GM21529 (cell line): ENCODE measurements around the gene ZBBX.
A peak's percentile ranks its signal among the peaks of the same experiment; 100 is the strongest.
"Not testable (repeated sequence)": the region's sequence is repeated elsewhere in the genome, so short reads cannot be mapped to it uniquely, and the experiment has no call there.

Source experiments
- ATAC-seq: cut with Tn5 transposase; IDR thresholded peaks from one replicate; pipeline ENCODE4 v1.9.1; 2021; ENCODE audit not compliant: unreplicated experiment

Gene ZBBX, protein sequence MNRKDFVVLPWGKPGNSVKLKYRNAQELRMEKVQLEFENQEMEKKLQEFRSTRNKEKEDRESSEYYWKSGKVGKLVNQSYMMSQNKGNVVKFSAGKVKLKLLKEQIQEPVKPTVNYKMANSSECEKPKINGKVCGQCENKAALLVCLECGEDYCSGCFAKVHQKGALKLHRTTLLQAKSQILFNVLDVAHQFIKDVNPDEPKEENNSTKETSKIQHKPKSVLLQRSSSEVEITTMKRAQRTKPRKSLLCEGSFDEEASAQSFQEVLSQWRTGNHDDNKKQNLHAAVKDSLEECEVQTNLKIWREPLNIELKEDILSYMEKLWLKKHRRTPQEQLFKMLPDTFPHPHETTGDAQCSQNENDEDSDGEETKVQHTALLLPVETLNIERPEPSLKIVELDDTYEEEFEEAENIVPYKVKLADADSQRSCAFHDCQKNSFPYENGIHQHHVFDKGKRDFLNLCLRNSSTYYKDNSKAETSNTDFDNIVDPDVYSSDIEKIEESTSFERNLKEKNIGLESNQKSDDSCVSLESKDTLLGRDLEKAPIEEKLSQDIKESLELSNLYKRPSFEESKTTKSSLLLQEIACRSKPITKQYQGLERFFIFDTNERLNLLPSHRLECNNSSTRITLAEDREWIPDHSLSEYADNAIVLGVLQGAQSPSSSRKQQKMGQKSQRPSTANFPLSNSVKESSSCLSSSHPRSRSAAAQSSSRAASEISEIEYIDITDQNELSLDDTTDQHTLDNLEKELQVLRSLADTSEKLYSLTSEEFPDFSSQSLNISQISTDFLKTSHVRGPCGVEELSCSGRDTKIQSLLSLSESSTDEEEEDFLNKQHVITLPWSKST

DNA sequence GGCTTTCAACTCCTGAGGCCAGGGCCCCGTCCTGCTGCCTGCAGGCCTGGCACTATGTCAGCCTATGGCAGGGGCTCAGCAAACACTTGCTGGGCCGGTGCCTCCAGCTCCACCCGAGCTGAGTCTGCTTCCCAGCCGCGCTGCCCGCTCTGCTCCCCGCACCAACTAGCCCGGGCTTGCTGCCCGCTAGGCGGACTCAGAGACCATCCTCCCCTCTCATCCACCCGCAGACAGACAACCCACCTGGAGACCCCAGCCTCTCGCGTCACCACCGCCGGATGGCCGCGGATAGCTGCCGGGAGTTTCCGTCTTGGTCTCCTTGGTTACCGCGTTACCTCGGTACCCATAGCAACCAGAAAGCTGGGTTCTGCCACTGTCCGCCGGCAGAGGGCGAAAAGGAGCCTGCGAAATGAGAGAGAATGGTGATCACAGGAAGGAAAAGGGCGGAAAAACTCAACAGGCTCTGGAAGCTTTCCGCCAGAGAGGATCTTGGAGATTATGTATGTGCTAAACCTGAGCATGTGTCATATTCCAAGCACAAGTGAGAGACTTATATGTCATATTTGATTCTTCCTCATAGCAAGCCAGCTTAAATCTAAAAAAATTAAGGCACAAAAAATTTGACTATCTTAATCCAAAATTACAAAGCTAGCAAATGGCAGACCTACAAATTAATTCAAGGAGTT is at the start of gene ZBBX:
Gene ZBBX (minus strand): TSS at position 294 of the 686 bp plus-strand sequence. CDS start 7,396 bp downstream, outside the sequence.
- peak; percentile 100 for ATAC-seq

DNA sequence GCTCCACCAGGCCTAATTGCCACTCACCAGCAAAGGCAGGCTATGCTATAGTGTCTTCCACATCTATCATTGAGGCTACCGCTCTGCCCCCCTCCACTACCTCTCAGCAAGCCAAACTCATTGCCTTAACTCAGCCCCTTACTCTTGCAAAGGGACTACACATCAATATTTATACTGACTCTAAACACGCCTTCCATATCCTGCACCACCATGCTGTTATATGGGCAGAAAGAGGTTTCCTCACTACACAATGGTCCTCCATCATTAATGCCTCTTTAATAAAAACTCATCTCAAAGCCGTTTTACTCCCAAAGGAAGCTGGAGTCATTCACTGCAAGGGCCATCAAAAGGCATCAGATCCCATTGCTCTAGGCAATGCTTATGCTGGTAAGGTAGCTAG is 46.9 kb upstream of the ZBBX start:
- ATAC-seq: not testable (repeated sequence)

DNA sequence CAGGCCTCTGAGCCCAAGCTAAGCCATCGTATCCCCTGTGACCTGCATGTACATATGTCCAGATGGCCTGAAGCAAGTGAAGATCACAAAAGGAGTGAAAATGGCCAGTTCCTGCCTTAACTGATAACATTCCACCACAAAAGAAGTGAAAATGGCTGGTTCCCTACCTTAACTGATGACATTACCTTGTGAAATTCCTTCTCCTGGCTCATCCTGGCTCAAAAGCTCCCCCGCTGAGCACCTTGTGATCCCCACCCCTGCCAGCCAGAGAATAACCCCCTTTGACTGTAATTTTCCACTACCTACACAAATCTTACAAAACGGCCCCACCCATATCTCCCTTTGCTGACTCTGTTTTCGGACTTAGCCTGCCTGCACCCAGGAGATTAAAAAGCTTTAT is 42.3 kb upstream of the ZBBX start:
- ATAC-seq: not testable (repeated sequence)

DNA sequence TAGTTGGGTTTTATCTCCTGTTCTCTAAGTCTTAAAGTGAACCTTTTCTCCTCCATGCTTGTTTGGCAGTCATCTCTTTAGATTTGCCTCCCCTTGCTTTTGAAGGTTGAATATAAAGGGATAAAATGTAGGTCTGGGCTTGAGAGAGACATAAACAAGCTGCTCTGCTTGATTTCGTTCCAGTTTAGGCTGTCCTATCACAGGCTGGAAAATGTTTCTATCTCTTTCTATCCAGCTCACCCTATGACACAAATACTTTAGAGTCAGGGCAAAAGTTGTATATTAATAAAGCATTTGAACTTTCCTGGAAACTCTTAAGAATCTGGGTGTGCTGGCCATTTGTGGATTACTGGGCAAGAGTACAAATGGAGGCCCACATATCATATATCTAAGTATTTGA is 29.5 kb upstream of the ZBBX start:
- no peak for ATAC-seq

DNA sequence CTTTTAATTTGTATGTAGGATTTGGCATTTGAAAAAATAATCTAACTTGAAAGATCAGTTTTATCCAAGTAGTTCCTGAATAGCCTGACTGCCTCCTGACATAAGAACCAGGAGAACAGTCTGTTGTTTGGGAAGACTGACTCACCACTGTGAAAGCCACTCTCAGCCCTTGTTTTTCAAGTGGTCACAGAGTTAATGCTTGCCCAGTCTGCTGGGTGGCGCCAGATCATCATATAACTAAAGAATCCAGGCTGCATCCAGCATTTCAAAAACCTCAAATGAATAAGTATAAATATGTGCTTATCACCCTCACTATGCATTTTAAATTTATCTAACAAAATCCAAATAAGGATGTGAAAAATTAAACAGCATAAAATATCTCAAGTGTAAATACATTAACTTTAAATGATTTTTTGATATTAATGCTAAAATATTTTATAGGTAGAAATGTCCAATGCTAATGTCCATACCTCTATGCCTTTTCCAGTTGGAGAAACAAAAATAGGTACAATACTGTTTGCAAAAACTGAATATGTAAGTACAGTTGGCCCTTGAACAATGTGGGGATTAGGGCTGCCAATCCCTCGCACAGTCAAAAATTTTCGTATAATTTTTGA is 26.9 kb upstream of the ZBBX start:
- ATAC-seq: no peak

DNA sequence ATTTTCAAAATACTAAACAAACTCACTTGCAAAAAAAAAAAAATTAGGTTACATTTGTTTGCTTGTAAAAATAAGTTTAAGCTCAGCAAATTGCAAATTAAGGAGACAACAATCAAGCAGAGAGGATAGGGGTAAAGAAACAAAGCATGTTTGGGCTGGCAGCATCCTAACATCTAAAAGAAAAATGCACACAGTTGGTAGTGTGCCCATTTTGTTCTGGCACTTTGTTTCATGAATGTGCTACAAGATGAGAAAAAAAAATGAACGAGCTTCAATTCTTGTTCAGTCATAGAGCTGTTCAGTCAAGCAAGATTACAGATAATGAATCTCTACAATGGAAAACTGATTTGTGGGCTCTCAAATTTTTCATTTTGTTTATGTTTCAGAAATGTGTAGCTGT is 17.7 kb upstream of the ZBBX start:
- no peak for ATAC-seq

DNA sequence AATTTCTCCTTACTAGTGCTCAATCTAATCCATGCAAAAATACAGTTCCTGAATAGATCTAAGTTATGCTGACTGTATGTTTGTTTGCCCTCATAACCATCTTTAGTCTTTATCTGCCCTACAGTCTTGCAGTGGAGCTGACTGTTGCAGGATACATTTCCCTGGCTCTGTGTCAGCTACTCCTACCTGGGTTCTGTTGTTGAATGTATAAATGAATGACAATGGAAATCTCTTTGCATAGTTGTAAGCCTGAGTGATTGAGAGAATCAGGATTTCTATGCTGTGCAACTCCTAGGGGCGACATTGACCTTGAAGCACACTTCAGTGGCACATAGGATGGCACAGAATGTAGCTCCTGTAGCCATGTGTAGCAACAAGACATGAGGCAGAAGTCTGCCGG is 16.0 kb upstream of the ZBBX start:
- ATAC-seq: no peak

DNA sequence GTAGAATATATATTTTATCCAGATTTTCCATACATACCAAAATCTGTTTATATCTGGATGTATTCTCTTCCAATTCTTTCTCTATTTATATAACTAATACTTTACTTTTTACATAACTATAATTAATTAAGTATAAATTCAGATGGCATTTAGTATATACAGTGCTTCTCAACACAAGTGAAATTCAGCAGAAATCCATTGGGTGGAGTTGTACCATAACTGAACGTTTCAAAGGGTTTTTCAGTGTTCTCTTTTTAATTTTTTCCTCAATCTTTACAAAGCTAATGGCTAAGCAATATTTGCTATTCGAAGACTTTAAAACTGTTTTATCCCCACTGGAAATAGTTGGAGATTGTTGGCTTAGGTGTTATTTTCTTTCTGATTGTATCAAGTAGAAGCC is 13.9 kb upstream of the ZBBX start:
- ATAC-seq: no peak

DNA sequence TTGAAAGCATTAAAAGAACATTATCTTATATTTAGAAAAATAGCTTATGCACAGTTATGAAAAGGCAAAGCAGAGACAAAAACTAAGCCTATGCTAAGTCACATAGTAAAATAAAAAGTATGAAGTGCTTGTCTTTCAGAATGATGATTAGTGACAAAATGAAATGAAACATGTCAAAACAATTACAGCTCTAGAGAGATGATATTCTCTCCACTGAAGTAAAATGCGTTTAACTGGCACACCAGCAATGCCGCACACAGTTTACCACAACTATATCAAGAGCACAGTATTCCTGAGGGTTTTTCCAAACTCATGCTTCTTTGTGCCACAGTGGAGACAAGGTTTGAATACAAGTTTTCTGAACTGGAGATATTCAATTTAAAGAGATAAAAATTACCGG is 2.1 kb upstream of the ZBBX start:
- ATAC-seq: no peak

DNA sequence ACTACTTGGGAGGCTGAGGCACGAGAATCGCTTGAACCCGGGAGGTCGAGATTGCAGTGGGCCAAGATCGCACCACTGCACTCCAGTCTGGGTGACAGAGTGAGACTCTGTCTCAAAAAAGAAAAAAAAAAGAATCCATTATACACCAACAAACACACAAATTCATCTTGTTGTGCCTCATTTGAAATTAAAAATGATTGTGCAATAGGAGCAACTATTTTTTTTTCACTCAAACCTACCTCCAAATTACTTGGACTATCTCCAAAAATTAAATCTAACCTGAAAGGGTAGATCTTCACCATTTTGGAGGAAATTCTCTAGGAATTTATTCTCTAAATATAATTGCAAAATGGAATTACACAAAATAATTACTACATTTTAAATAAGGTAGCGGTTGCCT is 4.6 kb downstream of the ZBBX start:
- no peak for ATAC-seq

DNA sequence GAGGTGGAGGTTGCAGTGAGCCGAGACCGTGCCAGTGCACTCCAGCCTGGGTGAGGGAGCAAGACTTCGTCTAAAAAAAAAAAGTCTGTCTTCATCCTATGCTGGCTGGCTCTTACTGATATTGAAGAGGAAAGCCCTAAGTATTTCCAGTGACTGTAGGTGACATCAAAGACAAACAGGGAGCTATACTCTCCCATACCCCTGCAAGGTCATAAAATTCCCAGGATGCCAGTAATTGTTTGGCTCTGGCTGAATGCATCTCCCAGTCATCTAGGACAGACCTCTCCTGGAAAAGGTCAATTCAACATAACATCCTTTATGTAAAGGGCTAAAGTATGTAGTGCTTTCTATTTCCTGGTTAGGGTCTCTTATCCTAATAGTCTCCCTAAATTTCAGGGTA is 8.0 kb downstream of the ZBBX start:
- ATAC-seq: no peak

DNA sequence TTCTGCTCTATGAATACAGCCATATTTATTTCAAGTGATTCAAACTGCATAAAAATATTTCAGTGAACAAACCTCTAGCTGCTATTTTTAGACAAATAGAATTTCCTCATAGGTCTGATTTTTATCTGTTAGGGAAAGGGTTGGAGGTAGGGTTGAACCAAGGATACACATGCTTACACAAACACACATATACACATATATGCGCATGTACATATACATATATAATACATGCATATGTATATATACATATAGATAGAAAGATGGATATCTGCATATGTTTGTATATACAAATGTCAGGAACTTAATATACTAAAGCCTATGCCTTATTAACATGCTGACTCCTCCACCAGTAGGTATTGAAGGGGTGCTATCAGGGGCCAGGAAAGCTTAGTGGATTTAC is 18.1 kb downstream of the ZBBX start:
- no peak for ATAC-seq

DNA sequence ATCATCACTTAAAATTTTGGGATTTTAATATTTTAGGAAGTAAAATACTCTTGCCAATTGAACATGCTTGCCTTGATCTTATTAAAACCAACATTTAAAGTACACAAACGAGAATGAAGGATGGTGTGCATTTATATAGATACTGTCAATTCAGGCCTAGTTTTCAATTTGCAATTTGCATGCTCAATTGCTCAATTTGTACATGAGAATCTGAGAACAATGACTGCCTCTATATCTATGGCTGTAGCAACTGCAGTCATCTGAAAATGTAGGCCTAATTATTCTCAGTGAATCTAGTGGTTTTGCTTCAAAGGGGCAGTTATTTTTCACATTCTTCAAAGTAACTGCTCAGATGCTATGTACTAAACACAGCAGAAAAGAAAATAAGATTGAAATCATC is 18.8 kb downstream of the ZBBX start:
- ATAC-seq: no peak

DNA sequence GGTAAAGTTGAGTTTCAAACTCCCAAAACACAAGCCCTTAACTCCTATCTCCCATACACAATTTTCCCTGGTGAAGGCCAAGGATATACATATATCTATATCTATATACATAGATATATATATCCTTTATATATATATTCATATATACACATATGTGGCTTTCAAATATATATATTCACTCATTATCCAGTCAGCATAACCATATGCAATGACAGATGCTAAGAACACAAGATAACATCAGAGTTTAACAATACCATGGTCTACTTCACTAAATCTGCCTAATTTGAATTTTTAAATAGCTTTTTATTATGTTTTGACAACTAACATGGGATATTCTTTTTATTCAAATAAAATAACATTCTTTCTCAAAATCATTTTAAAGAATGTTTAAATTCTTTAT is 24.7 kb downstream of the ZBBX start:
- ATAC-seq: no peak

DNA sequence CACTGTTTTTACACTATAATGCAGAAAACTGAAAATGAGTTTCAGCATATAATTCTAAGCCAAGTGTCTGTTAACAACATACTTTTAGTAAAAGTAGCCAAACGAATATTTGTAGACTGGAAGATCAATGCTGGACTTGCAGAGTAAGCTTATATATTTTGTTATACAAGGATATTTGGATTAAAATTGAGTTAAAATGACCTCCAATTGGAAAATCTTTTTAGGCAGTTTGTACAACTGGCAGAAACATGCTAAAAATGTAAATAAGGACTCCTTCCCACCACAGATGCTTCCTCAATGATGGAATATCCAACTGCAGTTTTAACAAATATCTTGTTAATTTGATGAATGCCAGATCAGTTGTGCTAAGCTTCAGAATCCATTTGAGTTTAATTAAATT is 25.3 kb downstream of the ZBBX start:
- no peak for ATAC-seq

DNA sequence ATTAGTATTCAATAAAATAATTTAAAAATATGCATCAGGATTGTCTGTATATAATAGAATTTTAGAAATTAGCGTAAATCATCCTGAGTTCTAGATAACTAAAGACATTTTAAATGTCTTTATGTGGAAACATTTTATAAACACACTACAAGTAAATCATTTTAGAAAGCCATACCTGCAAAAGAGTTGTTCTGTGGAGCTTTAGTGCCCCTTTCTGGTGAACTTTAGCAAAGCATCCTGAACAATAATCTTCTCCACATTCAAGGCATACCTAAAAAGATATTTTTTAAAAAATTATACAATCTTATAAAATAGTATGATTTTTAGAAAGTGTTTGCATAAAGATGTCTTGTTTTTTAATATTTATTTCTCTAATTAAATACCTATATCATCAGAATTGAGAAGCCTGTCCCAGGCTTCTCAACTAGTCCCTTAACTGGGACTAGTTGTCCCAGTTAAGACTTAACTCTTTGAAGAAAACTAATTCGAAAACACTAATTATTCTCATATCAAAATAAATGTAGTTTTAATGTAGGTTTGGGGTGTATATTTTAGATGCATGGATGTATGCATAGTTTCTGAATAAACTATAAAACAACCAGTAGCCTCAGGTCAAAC is 29.7 kb downstream of the ZBBX start:
- no peak for ATAC-seq

DNA sequence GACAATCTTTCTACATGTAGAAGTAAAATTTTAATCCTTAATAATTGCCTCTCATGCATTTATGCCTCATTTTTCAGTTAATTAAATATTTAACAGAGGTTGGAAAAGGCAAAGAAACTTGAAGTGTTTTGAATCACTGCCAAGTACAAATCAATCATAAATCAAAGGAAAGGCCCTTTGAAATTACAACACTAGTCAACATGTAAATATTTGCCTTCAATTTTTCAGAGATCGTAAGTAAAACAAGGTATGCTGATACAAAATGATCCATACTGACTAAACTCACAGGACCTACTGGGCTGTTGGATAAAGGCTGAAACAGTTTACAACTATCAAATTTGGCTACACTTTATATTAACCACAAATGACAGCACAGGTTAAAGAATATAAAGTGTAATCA is 33.9 kb downstream of the ZBBX start:
- no peak for ATAC-seq

DNA sequence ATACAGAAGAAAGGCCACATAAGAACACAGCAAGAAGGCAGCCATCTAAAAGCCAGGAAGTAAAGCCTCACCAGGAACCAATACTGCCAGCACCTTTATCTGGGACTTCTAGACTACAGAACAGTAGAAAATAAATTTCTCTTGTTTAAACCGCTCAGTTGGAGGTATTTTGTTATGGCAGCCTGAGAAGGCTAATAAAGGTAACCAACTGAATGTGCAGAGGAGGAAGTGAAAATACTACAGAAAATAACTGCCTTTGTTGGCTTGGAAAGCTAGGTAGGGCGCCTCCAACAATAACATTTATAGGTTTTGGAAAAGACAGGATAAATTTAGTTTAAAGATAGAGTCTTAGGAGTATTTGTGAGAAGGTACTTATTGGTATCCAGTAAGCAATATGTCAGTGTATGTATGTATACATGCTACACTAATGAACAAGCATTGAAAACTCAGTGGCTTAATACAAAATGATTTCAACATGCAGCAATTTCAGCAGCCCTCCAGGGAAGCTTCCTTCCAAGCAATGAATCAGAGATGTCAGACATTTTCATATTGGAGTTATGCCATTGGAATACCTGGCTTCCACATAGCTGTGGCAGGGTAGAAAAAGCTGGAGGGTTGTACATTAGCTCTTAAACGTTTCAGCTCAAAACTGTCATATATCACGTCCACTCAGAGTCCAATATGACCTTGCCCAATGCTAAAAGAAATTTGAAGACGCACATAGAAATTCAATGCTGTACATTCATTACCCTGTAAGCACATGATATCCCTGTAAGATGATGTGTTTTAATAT is 48.9 kb downstream of the ZBBX start:
- no peak for ATAC-seq

DNA sequence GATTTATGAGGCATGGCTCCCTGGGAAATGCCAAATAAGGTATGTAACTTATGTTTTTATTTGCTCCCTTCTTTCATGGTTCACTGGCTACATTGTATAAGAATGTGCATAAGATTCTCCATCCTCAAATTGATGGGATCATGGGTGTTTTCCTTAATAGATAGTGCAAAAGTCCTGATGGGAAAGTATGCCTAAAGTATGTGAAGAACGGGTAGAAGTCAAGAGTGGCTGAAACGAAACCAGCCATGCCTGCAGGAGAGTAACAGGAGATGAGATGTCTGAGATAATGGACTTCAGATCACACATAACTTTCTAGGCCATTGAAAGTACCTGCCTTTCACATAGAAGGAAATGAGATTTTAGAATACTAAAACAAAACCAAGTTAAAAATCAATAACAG is 56.5 kb downstream of the ZBBX start:
- ATAC-seq: no peak

DNA sequence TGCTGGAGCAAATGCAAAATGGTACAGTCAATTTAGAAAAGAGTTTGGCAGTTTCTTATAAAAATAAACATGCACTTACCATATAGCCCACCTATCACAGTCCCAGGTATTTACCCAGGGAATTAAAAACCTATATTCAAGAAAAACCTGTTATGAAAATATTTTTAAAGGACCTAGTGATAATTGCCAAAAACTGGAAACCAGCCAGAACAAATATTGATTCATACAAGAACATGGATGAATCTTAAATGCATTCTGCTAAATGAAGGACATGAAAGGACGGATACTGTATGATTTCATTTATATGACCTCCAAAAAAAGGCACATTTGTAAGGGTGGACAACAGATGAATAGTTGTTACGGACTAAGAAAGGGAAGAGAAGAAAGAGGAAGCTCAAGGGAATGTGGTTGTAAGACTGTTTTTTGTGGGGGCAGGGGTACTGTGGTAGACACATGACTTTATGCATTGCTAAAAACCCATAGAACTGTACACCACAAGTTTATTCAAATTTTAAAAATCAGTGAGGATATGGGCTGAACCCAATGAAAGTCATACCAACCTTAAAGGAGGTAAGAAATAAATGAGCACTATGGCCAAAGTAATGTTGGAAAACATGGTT is 61.0 kb downstream of the ZBBX start:
- ATAC-seq: no peak
